CD4-positive, alpha-beta T cell treated with Interleukin-2 at 100 ng/mL for 4 hours (primary cell): ENCODE measurements around the gene PPP1R7.

Source experiments
- DNase-seq: peaks from one replicate; pipeline ENCODE4 v3.0.0-alpha.2; 2020; ENCODE audit warnings: low spot score

Gene PPP1R7

DNA sequence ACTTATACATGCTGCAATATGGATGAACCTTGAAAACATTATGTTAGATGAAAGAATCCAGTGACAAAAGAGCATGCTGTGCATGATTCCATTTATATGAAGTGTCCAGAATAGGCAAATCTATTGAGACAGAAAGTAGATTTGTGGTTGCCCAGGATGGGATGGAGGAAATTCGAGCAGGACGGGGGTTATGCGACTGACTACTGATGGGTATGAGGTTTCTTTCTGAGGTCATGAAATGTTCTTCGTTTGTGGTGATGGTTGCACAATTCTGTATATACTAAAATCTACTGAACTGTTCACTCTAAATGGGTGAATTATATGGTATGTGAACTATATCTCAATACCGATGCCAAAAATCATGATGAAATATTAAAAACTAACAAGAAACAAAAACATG lies 29.3 kb upstream of the PPP1R7 start:
- DNase-seq, result no peak

DNA sequence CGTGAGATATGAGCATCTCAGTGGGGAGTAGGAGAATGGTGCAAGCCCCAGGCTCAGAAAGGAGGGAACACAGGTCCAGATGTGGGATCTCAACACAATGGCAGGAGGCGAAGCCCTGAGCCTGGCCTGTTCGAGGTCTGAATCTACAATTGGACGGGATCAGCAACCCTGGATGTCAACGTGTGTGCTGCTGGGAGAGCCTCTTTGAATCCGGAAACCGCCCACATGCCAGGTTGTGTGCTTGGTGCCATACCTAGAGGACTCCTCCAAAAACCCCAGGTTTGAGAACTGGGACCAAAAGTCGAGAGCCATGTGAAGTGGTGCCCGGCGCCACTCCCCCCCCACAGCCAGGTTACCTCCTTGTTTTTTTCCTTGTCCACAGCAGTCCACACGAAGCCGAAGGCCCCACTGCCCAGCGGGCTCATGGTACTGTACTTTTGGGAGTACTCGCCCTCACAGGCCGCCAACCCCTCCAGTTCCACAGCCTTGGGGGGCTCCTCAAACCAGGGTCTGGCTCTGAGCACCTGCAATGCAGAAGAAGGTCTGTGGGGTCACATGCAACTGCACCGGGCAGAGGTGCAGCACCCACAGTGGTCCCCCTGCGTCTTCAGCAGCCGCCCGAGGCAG lies 27.8 kb upstream of the PPP1R7 start:
- no peak for DNase-seq

- peak; percentile 65 for DNase-seq
Observed at GRCh38 chr2:241123816-241124536, 26.3 kb upstream of the PPP1R7 start.

DNA sequence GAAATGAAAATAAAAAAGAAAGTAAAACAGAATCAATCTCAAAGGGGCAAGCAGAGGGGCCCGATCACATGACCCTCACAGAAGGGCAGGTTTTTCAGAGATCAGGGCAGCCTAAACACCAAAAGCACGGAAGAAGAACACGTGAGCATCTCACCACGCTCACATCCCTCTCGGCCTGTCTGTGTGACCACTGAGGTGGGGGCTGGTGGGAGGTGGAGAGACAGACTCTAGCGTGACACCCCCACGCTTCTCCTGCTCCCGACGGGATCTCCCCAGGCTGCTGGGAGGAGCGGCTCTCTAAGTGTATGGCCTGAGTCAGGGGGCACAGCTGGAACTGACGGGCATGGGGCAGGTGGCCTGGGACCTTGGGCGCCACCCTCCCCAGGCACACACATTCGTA lies 24.6 kb upstream of the PPP1R7 start:
- peak; percentile 7 for DNase-seq

DNA sequence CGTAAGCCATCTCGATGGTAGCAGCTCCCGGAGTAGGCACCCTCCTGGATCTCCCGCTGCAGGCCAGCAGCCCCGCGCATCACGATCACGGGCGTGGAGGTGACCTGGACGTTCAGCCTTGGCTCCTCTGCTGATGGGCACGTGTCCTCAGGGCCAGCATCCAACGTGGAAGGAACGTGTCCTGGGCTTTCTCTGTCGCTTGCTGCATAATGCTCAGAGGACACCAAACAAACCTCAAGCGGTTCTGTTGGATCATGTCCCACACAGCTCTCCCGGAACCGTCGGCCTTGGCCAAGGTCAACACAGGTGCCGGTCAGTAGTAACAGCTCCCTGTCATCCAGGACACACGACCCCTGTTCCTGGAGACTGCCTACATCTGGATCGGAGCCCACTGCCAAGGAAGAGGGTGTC lies 24.1 kb upstream of the PPP1R7 start:
- no peak for DNase-seq

DNA sequence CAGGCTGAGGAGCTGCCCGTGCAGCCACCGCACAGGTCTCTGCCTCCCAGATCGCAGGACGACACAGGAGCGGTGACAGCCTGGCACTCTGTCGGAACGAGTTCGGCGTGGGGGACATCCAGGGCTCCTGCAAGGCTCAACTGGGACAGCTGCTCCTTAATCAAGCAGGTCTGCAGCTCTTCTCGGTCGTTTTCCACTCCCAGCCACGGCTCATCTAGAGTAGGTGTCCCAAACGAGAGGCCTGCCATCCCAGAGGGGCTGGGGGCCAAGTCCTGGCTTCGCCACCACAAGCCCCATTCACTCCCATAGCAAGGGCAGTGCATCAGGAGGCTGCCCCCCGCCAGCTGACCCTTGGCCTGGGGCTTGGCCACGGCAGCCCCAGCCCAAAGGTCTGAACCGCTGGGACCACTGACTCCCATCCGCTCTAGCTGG lies 23.5 kb upstream of the PPP1R7 start:
- no peak for DNase-seq

- no peak for DNase-seq
Observed at GRCh38 chr2:241128266-241128665, 22.0 kb upstream of the PPP1R7 start.

DNA sequence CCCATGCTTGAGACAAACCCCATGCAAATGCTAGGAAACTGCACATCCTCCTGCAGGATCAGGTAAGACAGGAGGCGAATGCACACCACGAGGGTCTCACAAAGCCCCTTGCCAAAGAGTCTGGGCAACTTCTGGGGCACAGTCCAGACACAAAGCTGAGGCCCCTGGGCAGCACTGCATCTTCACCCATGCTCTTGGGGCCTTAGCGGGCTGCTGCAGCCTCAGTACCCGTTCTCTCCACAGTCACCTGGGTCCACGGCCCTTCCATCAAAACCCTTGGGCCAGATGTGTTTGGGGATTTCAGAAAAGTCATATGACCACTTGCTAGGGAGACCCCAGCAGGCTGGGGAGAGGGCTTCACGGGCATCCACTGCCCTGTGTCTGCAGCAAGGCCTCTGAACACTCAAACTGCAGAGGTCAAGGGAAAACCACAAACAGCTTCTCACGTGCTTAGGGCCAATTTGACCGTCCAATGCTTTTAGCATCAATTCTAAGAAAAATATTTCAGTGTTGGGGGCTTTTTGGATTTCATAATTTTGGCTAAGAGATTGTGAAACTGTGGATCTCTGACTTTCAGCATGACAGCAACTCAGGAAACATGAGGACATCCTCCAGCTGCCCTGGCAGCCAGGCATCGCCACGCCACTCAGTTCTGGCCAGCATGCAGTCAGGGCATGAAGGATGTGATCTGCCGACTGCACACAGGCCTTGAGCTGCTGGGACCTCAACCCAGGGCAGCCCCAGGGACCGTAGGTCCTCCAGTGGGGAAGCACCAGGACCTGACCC lies 21.0 kb upstream of the PPP1R7 start:
- DNase-seq, result no peak

- no peak for DNase-seq
Observed at GRCh38 chr2:241130316-241130715, 20.0 kb upstream of the PPP1R7 start.

DNA sequence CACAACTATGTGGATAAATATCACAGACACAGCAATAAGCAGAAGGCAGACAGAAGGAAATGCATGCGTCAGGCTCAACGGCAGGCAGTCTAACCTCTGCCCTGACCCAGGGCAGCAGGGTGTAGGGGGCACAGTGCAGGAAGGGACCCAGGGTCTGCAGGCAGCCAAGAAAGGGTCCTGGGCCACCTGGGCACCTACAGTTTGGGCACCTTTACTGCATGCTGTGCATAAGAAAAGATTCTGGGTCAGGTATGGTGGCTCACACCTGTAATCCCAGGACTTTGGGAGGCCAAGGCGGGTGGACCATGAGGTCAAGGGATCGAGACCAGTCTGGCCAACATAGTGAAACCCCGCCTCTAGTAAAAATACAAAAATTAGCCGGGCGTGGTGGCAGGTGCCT lies 18.7 kb upstream of the PPP1R7 start:
- DNase-seq, result no peak

DNA sequence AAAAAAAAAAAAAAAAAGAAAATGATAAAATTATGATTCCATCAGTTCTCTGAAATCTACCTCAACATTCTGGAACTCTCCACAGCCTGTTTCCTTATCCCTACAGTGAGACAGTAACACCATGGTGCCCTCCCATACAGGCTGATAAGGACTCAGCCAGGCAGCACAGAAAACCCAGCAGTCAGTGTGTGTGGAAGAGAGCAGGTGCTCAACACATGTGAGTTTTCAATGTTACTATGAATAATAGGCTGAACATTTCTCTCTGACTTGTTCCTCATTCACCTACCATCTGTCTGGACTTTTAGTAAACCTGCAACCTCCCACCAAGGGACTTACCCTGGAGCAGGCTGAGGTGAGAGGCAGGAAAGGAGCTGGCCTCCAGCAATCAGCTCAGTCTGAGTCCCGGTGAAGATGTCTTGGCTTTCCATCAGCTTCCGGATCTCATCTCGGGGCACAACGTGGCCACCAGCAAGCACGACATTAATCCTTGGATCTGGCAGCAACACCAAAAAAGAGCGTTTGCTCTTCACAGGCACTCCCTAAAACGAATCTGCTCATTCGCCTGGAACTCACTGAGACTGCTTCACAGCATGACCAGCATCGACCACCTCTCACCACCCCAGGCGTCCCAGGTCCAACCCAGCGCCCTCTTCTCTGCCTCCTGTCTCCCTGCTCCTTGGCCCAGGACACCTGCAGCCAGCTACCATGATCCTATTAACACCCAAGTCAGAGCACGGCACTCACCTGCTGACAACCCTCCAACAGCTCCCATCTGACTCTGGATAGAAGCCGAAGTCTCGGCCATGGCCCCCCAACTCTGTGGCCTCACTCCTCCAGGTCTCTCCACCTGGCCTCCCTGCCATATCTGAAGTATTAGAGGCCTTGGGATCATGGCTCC lies 17.5 kb upstream of the PPP1R7 start:
- no peak for DNase-seq

- no peak for DNase-seq
Observed at GRCh38 chr2:241133436-241133820, 16.8 kb upstream of the PPP1R7 start.

DNA sequence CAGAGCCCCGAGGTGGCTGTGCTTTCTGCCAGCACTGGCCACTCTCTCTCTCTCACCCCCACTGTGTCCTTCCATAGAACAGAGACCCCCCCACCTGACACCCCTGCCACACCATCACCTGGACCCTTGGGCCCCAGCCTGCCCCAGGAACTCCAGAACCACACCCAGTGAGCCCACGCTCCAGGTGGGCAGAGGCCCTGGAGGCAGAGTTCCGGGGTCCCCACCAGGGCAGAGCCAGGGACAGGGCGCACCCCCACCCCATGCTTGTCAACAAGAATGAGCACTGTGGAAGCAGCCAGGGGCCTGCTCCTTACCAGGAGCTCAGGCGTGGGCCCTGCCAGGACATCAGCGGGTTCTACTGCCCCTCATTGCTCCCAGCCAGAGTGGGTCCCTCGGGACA lies 15.6 kb upstream of the PPP1R7 start:
- no peak for DNase-seq

- DNase-seq, result no peak
Observed at GRCh38 chr2:241135737-241136136, 14.5 kb upstream of the PPP1R7 start.

- no peak for DNase-seq
Observed at GRCh38 chr2:241136191-241136590, 14.1 kb upstream of the PPP1R7 start.

DNA sequence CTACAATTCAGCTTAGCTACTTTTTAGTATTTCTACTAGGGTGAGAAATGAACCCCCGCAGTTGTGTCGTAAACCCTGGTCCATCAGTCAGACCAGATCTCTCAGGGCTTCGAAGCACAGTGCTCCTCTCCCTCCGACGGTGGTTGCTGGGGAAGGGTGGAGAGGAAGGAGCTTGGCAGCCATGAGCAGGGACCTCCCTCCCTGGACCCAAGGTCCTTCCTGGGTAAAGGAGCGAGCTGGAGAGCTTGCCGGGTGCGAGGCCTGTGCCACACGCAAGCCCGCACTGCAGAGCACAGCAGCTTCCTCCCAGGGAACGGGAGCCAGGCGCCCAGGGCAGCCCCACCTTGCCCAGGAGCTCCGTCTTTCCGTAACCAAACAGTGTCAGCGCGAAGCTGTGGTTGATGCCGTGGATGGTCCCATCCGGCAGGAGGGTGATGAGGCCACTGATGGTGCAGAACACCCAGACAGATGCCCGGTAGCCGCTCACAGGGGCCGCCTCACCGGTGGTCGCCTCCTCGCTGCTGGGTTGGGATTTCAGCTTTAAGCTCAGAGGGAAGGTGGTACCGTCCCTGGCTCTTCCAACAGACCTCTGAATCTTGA lies 13.5 kb upstream of the PPP1R7 start:
- no peak for DNase-seq

GRCh38 chr2:241137276-241138190 lies 12.7 kb upstream of the PPP1R7 start:
- no peak for DNase-seq

- DNase-seq, result no peak
Observed at GRCh38 chr2:241138471-241138870, 11.8 kb upstream of the PPP1R7 start.

DNA sequence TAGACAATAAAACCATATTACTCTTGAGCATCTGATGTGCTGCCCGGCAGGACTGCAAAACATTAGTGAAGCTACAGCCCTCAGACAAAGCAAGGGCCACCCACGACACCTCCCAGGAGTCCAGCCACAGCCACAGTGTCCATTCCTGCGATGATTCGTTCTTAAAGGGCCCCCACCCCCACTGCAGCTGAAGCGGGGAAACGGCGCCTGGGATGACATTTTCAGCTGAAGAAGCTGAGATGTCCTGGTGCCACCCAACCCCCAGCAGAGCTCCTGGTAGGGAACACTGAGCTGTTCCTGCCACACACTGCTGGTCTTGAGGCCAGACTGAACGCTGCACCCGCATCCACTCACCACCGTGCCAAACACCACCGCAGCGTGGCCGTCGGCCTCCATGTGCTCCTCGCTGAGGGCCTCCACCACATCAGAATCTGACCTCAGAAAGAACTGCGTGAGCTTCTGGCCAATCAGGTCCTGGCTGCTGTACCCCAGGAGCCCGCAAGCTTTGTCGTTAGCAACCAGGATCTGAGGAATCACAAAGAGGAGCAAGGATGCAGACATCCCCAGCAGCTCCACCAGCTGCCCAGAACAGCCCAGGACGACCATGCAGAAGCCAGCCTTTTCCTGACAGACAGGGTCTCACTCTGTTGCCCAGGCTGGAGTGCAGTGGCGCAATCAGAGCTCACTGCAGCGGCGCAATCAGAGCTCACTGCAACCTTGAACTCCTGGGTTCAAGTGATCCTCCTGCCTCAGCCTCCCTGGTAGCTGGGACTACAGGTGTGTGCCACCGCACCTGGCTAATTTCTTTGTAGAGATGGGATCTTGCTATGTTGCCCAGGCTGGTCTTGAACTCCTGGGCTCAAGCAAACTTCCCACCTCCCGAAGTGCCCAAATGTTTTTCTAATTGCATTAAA lies 10.5 kb upstream of the PPP1R7 start:
- no peak for DNase-seq

- no peak for DNase-seq
Observed at GRCh38 chr2:241140445-241140840, 9.8 kb upstream of the PPP1R7 start.
